ENCODE measurements around the gene NDUFA5.
"Not testable (repeated sequence)": the region's sequence is repeated elsewhere in the genome, so short reads cannot be mapped to it uniquely, and the experiment has no call there.

NDUFA5 gene

GRCh38 chr7:123555484-123555883 lies 2.1 kb downstream of the NDUFA5 start:
- no peak for TF ChIP-seq ZFX (IDR thresholded peaks at IDR 0.05; ENCODE audit: borderline replicate concordance)
- no peak for TF ChIP-seq CTCF (IDR thresholded peaks at IDR 0.05)
- H3K27ac ChIP-seq, result no peak overlapping the region

GRCh38 chr7:123553159-123553558 lies 4.5 kb downstream of the NDUFA5 start:
- no peak overlapping the region for H3K27ac ChIP-seq
- TF ChIP-seq CTCF (IDR thresholded peaks at IDR 0.05) (no peak), ZFX (IDR thresholded peaks at IDR 0.05; ENCODE audit: borderline replicate concordance) (no peak)

- no peak overlapping the region for H3K27ac ChIP-seq
- TF ChIP-seq CTCF (IDR thresholded peaks at IDR 0.05) (no peak), ZFX (IDR thresholded peaks at IDR 0.05; ENCODE audit: borderline replicate concordance) (no peak)
These were observed 5.0 kb downstream of the NDUFA5 start for GRCh38 chr7:123552641-123553040.

GRCh38 chr7:123552134-123552533 lies 5.5 kb downstream of the NDUFA5 start:
- not testable (repeated sequence) for H3K27ac ChIP-seq

GRCh38 chr7:123548406-123548805 lies 9.2 kb downstream of the NDUFA5 start:
- H3K27ac ChIP-seq, result no peak overlapping the region

GRCh38 chr7:123539871-123540270 lies 17.7 kb downstream of the NDUFA5 start:
- no peak for TF ChIP-seq ZFX (IDR thresholded peaks at IDR 0.05; ENCODE audit: borderline replicate concordance)
- no peak for TF ChIP-seq CTCF (IDR thresholded peaks at IDR 0.05)
- no peak overlapping the region for H3K27ac ChIP-seq

More at GRCh38 chr7:123548406-123548805, 9.2 kb downstream of the NDUFA5 start:
- TF ChIP-seq CTCF (IDR thresholded peaks at IDR 0.05) (no peak), ZFX (IDR thresholded peaks at IDR 0.05; ENCODE audit: borderline replicate concordance) (no peak)

GRCh38 chr7:123538897-123539296 lies 18.7 kb downstream of the NDUFA5 start:
- no peak for TF ChIP-seq ZFX (IDR thresholded peaks at IDR 0.05; ENCODE audit: borderline replicate concordance)
- TF ChIP-seq CTCF (IDR thresholded peaks at IDR 0.05), result no peak
- H3K27ac ChIP-seq, result no peak overlapping the region

GRCh38 chr7:123538189-123538714 lies 19.4 kb downstream of the NDUFA5 start:
- TF ChIP-seq CTCF (IDR thresholded peaks at IDR 0.05) (no peak), ZFX (IDR thresholded peaks at IDR 0.05; ENCODE audit: borderline replicate concordance) (no peak)
- no peak overlapping the region for H3K27ac ChIP-seq
